ENCODE data around the gene PUSL1.
"Not testable (repeated sequence)": the region's sequence is repeated elsewhere in the genome, so short reads cannot be mapped to it uniquely, and the experiment has no call there.

PUSL1 gene

GRCh38 chr1:1315435-1315954 lies 7.1 kb downstream of the PUSL1 start:
- Histone ChIP-seq H3K9me3 (ENCODE audit: control insufficient read depth in 2 of 2, low read length in 2 of 2) (no peaks in the 10 kb centered on the region), H3K36me3 (ENCODE audit: control insufficient read depth in 2 of 2, insufficient read depth in 2 of 2, low read length in 2 of 2) (peaks cover 36 to 57% of the 10 kb centered on the region in 2 donors), H3K4me1 (ENCODE audit: control insufficient read depth in 2 of 2, insufficient read depth in 2 of 2, low read length in 2 of 2) (peaks cover 0 to 5% of the 10 kb centered on the region in 2 donors), H3K9ac (ENCODE audit: low read depth in 1 of 2, low read length in 2 of 2) (no peak overlapping the region), H3K27me3 (ENCODE audit: control insufficient read depth in 2 of 2, insufficient read depth in 2 of 2, low read length in 2 of 2) (no peaks in the 10 kb centered on the region), H3K27ac (ENCODE audit: low read depth in 2 of 2, low read length in 2 of 2) (no peak overlapping the region), H3K4me3 (ENCODE audit: low read length in 2 of 2) (no peak overlapping the region)

- H3K27me3 ChIP-seq (ENCODE audit: control insufficient read depth in 2 of 2, insufficient read depth in 2 of 2, low read length in 2 of 2); H3K4me3 ChIP-seq (ENCODE audit: low read length in 2 of 2); H3K4me1 ChIP-seq (ENCODE audit: control insufficient read depth in 2 of 2, insufficient read depth in 2 of 2, low read length in 2 of 2); H3K27ac ChIP-seq (ENCODE audit: low read depth in 2 of 2, low read length in 2 of 2); H3K9ac ChIP-seq (ENCODE audit: low read depth in 1 of 2, low read length in 2 of 2); H3K9me3 ChIP-seq (ENCODE audit: control insufficient read depth in 2 of 2, low read length in 2 of 2): not testable (repeated sequence)
- peaks cover 34 to 53% of the 10 kb centered on the region in 2 donors for H3K36me3 ChIP-seq (ENCODE audit: control insufficient read depth in 2 of 2, insufficient read depth in 2 of 2, low read length in 2 of 2)
These were observed 7.8 kb downstream of the PUSL1 start for GRCh38 chr1:1316199-1316598.

- Histone ChIP-seq H3K9me3 (ENCODE audit: control insufficient read depth in 2 of 2, low read length in 2 of 2) (no peaks in the 10 kb centered on the region), H3K27ac (ENCODE audit: low read depth in 2 of 2, low read length in 2 of 2) (no peak overlapping the region), H3K27me3 (ENCODE audit: control insufficient read depth in 2 of 2, insufficient read depth in 2 of 2, low read length in 2 of 2) (no peaks in the 10 kb centered on the region), H3K36me3 (ENCODE audit: control insufficient read depth in 2 of 2, insufficient read depth in 2 of 2, low read length in 2 of 2) (peaks cover 29 to 44% of the 10 kb centered on the region in 2 donors), H3K4me3 (ENCODE audit: low read length in 2 of 2) (no peak overlapping the region), H3K4me1 (ENCODE audit: control insufficient read depth in 2 of 2, insufficient read depth in 2 of 2, low read length in 2 of 2) (peaks cover 2 to 5% of the 10 kb centered on the region in 2 donors), H3K9ac (ENCODE audit: low read depth in 1 of 2, low read length in 2 of 2) (no peak overlapping the region)
These were observed 9.0 kb downstream of the PUSL1 start for GRCh38 chr1:1317420-1317819.

- no peak overlapping the region for H3K27ac ChIP-seq (ENCODE audit: low read depth in 2 of 2, low read length in 2 of 2)
- peaks cover 2 to 11% of the 10 kb centered on the region in 2 donors for H3K4me1 ChIP-seq (ENCODE audit: control insufficient read depth in 2 of 2, insufficient read depth in 2 of 2, low read length in 2 of 2)
- no peak overlapping the region for H3K9ac ChIP-seq (ENCODE audit: low read depth in 1 of 2, low read length in 2 of 2)
- H3K9me3 ChIP-seq (ENCODE audit: control insufficient read depth in 2 of 2, low read length in 2 of 2) = no peaks in the 10 kb centered on the region
- peaks cover 22 to 38% of the 10 kb centered on the region in 2 donors for H3K36me3 ChIP-seq (ENCODE audit: control insufficient read depth in 2 of 2, insufficient read depth in 2 of 2, low read length in 2 of 2)
- no peak overlapping the region for H3K4me3 ChIP-seq (ENCODE audit: low read length in 2 of 2)
- no peaks in the 10 kb centered on the region for H3K27me3 ChIP-seq (ENCODE audit: control insufficient read depth in 2 of 2, insufficient read depth in 2 of 2, low read length in 2 of 2)
These were observed 9.8 kb downstream of the PUSL1 start for GRCh38 chr1:1318131-1318652.

GRCh38 chr1:1318777-1319645 lies 10.6 kb downstream of the PUSL1 start:
- H3K4me1 ChIP-seq (ENCODE audit: control insufficient read depth in 2 of 2, insufficient read depth in 2 of 2, low read length in 2 of 2) = peaks cover 5 to 16% of the 10 kb centered on the region in 2 donors
- no peaks in the 10 kb centered on the region for H3K27me3 ChIP-seq (ENCODE audit: control insufficient read depth in 2 of 2, insufficient read depth in 2 of 2, low read length in 2 of 2)
- no peak overlapping the region for H3K9ac ChIP-seq (ENCODE audit: low read depth in 1 of 2, low read length in 2 of 2)
- no peak overlapping the region for H3K4me3 ChIP-seq (ENCODE audit: low read length in 2 of 2)
- no peak overlapping the region for H3K27ac ChIP-seq (ENCODE audit: low read depth in 2 of 2, low read length in 2 of 2)
- H3K36me3 ChIP-seq (ENCODE audit: control insufficient read depth in 2 of 2, insufficient read depth in 2 of 2, low read length in 2 of 2) = peaks cover 14 to 30% of the 10 kb centered on the region in 2 donors
- H3K9me3 ChIP-seq (ENCODE audit: control insufficient read depth in 2 of 2, low read length in 2 of 2) = no peaks in the 10 kb centered on the region

GRCh38 chr1:1319646-1319941 lies 11.2 kb downstream of the PUSL1 start:
- H3K36me3 ChIP-seq (ENCODE audit: control insufficient read depth in 2 of 2, insufficient read depth in 2 of 2, low read length in 2 of 2) = peaks cover 8 to 24% of the 10 kb centered on the region in 2 donors
- peaks cover 5 to 16% of the 10 kb centered on the region in 2 donors for H3K4me1 ChIP-seq (ENCODE audit: control insufficient read depth in 2 of 2, insufficient read depth in 2 of 2, low read length in 2 of 2)
- H3K27me3 ChIP-seq (ENCODE audit: control insufficient read depth in 2 of 2, insufficient read depth in 2 of 2, low read length in 2 of 2) = no peaks in the 10 kb centered on the region
- no peak overlapping the region for H3K4me3 ChIP-seq (ENCODE audit: low read length in 2 of 2)
- no peak overlapping the region for H3K9ac ChIP-seq (ENCODE audit: low read depth in 1 of 2, low read length in 2 of 2)
- no peaks in the 10 kb centered on the region for H3K9me3 ChIP-seq (ENCODE audit: control insufficient read depth in 2 of 2, low read length in 2 of 2)
- H3K27ac ChIP-seq (ENCODE audit: low read depth in 2 of 2, low read length in 2 of 2) = no peak overlapping the region

GRCh38 chr1:1320666-1321448 lies 12.5 kb downstream of the PUSL1 start:
- no peaks in the 10 kb centered on the region for H3K27me3 ChIP-seq (ENCODE audit: control insufficient read depth in 2 of 2, insufficient read depth in 2 of 2, low read length in 2 of 2)
- peaks cover 2 to 19% of the 10 kb centered on the region in 2 donors for H3K36me3 ChIP-seq (ENCODE audit: control insufficient read depth in 2 of 2, insufficient read depth in 2 of 2, low read length in 2 of 2)
- H3K27ac ChIP-seq (ENCODE audit: low read depth in 2 of 2, low read length in 2 of 2) = no peak overlapping the region
- no peak overlapping the region for H3K9ac ChIP-seq (ENCODE audit: low read depth in 1 of 2, low read length in 2 of 2)
- peaks cover 12 to 24% of the 10 kb centered on the region in 2 donors for H3K4me1 ChIP-seq (ENCODE audit: control insufficient read depth in 2 of 2, insufficient read depth in 2 of 2, low read length in 2 of 2)
- H3K4me3 ChIP-seq (ENCODE audit: low read length in 2 of 2) = no peak overlapping the region
- H3K9me3 ChIP-seq (ENCODE audit: control insufficient read depth in 2 of 2, low read length in 2 of 2) = no peaks in the 10 kb centered on the region

GRCh38 chr1:1321477-1321876 lies 13.1 kb downstream of the PUSL1 start:
- Histone ChIP-seq H3K4me3 (ENCODE audit: low read length in 2 of 2) (no peak overlapping the region), H3K27me3 (ENCODE audit: control insufficient read depth in 2 of 2, insufficient read depth in 2 of 2, low read length in 2 of 2) (no peaks in the 10 kb centered on the region), H3K36me3 (ENCODE audit: control insufficient read depth in 2 of 2, insufficient read depth in 2 of 2, low read length in 2 of 2) (peaks cover 2 to 19% of the 10 kb centered on the region in 2 donors), H3K27ac (ENCODE audit: low read depth in 2 of 2, low read length in 2 of 2) (no peak overlapping the region), H3K9ac (ENCODE audit: low read depth in 1 of 2, low read length in 2 of 2) (no peak overlapping the region), H3K4me1 (ENCODE audit: control insufficient read depth in 2 of 2, insufficient read depth in 2 of 2, low read length in 2 of 2) (peaks cover 18 to 29% of the 10 kb centered on the region in 2 donors), H3K9me3 (ENCODE audit: control insufficient read depth in 2 of 2, low read length in 2 of 2) (no peaks in the 10 kb centered on the region)

- H3K4me3 ChIP-seq (ENCODE audit: low read length in 2 of 2) = no peak overlapping the region
- H3K27ac ChIP-seq (ENCODE audit: low read depth in 2 of 2, low read length in 2 of 2) = no peak overlapping the region
- no peak overlapping the region for H3K9ac ChIP-seq (ENCODE audit: low read depth in 1 of 2, low read length in 2 of 2)
- peaks cover 20 to 29% of the 10 kb centered on the region in 2 donors for H3K4me1 ChIP-seq (ENCODE audit: control insufficient read depth in 2 of 2, insufficient read depth in 2 of 2, low read length in 2 of 2)
- no peaks in the 10 kb centered on the region for H3K27me3 ChIP-seq (ENCODE audit: control insufficient read depth in 2 of 2, insufficient read depth in 2 of 2, low read length in 2 of 2)
- no peaks in the 10 kb centered on the region for H3K9me3 ChIP-seq (ENCODE audit: control insufficient read depth in 2 of 2, low read length in 2 of 2)
- peaks cover 7 to 18% of the 10 kb centered on the region in 2 donors for H3K36me3 ChIP-seq (ENCODE audit: control insufficient read depth in 2 of 2, insufficient read depth in 2 of 2, low read length in 2 of 2)
These were observed 14.0 kb downstream of the PUSL1 start for GRCh38 chr1:1322418-1322817.

GRCh38 chr1:1322952-1323351 lies 14.6 kb downstream of the PUSL1 start:
- Histone ChIP-seq H3K27ac (ENCODE audit: low read depth in 2 of 2, low read length in 2 of 2) (no peak overlapping the region), H3K9me3 (ENCODE audit: control insufficient read depth in 2 of 2, low read length in 2 of 2) (no peaks in the 10 kb centered on the region), H3K4me3 (ENCODE audit: low read length in 2 of 2) (no peak overlapping the region), H3K36me3 (ENCODE audit: control insufficient read depth in 2 of 2, insufficient read depth in 2 of 2, low read length in 2 of 2) (peaks cover 12 to 15% of the 10 kb centered on the region in 2 donors), H3K27me3 (ENCODE audit: control insufficient read depth in 2 of 2, insufficient read depth in 2 of 2, low read length in 2 of 2) (no peaks in the 10 kb centered on the region), H3K4me1 (ENCODE audit: control insufficient read depth in 2 of 2, insufficient read depth in 2 of 2, low read length in 2 of 2) (peaks cover 20 to 27% of the 10 kb centered on the region in 2 donors), H3K9ac (ENCODE audit: low read depth in 1 of 2, low read length in 2 of 2) (no peak overlapping the region)
